Middle frontal gyrus (tissue), 1 donor: ENCODE data around the gene PTPRE.

Experiments
- DNase-seq: peaks from one replicate; pipeline ENCODE4 v3.0.0-alpha.2; 2015; ENCODE audit warnings: low spot score; ENCODE audit errors: extremely low spot score

Gene PTPRE

DNA sequence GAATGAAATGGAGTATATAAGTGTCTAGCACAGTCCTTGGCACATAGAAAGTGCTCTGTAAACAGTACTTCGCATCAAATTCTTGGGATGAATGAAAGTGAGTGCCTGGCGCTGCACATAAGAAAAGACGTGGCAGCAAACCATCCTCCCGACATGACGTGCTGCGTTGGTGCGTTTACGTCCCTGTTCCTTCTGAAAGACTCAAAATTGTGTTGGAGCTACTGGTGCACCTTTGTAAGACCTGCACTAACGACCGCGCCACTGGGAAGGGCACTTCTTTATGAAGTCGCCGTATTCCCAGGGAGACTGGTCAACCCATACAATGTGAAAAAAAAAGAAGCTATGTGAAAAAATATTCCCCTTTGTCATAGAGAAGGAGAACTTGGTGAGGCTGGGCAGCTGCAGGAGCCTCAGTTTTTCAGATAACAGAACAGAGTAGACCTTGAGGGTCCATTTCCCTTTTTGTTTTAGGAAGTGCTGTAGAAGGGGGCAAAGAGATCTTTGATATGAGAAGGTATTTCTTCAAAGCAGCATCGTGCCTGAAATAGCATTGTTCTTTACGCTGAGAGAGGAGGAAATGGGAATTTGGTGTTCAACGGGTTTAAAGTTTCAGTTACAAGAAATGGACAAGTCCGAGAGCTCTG lies 91.7 kb downstream of the PTPRE start:
- DNase-seq = no peak

DNA sequence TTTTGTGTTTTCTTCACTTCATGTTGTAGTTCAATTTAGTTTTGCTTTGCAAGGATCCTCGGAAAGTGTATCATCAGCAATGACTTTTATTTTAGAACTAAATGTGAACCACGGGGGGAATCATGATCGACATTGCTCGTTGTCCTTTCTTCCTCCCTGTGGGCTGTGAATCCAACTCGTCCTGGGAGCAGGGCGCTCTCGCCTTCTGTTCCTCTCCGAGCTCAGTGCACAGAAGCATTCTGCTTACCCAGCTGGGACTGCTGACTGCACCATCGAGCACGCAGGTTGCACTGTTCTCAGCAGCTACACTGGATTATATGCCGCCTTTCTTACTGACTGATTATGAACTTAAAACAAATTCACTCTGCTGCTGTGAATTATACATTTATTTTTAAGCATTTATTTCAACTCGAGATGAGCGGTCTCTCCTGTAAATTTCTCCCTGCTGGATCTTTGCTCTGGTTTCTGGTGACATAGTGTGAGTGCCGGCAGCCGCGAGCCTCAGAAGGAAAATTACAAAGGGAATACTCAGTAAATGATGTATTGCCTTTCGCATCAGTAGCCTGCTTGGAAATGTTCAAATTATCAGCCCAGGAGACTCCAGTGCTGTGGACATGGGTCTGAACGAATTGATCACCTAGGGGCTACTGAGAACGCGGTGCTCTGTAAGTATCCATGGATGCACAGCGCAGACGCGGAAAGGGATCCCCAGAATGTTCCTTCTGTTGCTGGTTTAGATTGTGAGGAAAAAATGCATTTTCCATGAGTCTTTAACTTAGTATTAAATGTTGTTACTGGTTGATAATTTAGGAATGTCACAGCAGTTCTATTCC lies 92.6 kb downstream of the PTPRE start:
- peak; percentile 43 for DNase-seq

DNA sequence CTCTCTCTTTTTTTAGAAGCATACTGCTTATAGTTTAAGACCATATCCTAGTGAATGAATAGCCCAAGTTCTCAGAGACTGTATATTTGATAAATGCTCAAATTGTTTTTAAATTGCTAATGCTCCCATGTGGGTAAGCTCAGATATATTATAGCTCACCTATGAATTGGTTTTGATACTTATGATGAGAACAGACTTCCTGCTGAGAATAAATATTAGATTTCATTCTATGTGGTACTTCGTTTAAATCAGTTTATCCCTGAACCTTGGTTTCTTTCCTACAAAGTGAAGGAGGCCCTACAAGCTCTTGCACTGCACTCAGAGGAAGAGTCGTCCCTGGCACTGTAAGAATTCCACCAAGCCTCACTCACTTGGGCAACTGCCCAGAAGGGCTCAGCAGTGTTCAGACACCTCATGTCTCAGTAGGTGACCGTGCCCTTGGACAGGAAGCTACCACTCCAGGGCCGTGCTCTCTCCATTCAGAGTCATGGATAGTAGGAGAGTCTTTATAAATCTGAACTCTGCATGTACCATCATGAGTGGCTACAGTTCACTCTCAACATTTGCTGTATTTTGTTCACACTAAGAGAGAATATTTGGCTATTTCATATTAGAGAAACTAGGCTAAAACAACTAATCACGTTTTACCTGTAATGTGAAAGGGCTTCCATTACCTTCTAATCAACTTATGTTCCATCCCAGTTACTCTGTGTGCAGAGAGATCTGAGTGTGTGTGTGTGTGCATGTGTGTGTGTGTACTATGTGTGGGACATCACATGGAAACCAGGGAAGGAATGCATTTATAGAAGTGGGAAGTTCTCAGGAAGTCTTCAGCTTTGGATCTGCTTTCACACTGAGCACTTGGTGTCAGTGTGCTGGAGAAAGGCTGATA lies 93.8 kb downstream of the PTPRE start:
- no peak for DNase-seq

DNA sequence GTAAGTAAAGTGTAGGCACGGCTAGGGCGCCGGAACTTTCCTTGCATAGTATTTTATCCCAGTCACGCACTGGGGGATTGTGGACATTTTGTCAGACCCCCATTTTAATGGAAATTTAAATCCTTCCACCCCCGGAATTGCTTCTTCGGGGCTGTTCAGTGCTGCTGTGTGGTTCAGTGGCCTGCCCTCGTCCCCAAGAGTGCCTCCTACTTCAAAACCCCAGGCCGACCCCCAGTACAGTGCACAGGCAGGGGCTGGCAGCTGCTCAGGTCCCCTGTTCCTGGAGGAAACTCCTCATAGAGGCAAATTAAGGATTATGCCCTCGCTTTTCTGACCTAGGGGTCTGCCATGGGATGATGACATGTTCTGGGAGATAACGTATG lies 94.5 kb downstream of the PTPRE start:
- no peak for DNase-seq

DNA sequence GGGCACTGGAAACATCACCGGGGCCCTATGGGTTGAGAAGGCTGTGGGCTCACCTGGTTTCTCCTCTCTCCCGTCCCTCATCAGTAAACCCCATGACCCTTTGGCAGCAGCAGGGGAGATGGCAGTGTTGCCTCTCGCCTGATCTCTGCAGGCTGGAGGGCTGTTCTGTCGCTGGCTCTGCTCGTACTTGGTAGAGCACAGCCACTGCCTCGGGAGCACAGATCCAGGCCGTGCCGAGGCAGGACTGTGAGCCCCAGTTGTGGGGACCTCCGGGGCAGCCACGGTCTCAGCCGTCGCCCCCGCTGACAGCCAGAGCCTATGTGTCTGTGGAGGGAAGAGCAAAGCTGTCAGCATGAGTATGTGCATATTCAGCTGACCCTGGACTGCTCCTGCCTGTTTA lies 94.9 kb downstream of the PTPRE start:
- DNase-seq = no peak

DNA sequence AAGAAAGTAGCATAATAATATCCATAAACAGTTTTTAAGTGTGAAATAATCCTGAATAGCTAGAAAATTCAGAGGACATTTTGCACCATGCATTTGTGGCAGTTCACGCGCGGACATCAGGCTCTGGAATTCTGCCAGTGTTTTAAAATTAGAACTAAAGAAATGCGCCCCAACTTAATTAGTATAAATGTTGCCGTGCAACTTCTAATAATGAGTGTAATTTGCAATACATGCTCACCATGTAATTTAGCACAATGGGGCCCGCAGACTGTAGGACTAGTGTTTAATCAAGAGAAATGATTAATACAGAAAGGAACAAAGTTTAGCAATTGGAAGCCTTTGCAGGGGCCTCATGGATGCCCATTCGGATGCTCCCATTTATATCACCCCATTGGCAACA lies 96.6 kb downstream of the PTPRE start:
- DNase-seq = no peak

DNA sequence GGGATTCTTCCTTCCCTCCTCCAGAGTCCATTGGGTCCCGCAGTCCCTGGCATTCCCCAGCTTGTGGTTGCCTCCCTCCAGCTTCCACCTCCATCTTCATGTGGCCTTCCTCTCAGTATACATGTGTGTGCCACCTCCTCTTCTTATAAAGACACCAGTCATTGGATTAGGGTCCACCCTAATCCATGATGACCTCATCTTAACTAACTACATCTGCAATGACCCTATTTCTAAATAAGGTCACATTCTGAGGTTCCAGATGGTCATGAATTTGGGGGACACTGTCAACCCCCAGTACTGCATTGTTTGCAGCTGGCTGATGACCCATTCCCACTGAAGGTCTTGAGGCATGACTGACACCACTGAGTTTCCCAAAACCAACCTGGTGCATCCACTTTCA lies 99.0 kb downstream of the PTPRE start:
- DNase-seq = no peak

DNA sequence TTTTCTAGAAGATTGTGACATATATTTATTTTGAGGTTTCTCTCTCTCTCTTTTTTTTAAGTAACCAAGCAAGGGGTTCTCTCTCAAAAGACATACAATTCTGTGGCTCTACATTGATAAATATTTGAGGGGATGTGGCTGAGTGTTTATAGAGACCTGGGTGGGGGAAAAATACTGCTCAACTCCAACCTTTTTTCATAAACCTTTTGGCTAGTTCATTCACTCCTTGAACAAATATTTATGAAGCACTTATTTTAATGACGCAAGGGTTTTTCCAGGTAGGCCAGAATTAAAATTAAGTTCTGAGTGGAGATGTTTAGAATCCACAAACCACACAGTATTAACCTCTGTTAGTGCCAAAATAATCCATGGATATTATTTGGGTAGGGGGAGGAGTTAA lies 100.2 kb downstream of the PTPRE start:
- DNase-seq = no peak

DNA sequence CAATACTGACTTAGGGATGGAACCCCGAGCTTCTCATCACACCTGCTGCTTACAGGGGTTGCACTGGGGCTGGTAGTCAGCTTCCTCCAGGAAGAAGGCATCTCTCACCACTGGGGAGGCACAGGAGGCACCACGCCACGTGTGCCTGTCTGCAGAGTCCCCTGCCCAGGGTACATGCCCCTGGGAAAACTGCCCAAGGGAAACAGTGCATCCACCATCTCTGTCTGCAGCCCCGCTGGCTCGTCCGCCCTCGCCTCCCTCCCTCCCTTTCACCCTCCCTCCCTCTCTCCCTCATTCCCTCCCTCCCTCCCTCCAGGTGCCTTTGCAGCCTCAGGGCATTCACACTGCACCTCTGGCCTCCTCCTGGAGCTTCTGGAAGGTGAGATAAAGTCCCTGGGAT lies 101.1 kb downstream of the PTPRE start:
- DNase-seq = no peak

DNA sequence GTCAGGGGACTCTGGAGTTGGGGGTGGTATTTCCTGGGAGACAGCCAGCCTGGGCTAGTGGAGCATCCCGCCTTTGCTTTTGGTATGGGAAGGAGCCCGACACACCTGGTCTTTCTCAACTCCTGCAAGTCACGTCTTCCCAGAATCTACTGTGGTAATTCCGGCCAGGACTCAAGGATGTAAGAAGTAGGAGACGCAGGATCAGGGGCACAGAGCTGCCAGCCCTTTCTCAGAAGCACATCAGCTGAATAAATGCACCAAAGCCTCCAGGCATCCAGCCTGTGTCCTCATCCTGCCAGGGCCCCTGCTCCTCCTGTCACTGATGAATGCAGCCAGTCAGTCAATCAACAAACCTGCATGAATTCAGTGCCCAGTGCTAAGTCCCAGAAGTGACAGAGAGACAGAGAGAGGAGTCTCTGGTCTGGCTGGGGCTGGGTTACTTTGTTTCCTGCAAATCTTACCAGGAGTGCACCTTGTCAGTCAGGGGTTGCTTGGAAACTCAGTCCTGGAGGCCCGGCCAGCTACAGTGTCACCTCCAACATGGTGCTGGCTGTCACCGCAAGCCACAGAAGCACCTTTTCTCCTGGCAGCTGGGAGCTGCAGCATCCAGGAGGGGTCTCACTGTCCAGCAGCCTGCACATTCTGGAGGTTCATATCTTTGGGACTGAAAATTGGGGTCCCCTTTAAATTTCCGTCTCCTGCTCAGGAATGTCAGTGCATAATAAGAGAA lies 101.8 kb downstream of the PTPRE start:
- no peak for DNase-seq

DNA sequence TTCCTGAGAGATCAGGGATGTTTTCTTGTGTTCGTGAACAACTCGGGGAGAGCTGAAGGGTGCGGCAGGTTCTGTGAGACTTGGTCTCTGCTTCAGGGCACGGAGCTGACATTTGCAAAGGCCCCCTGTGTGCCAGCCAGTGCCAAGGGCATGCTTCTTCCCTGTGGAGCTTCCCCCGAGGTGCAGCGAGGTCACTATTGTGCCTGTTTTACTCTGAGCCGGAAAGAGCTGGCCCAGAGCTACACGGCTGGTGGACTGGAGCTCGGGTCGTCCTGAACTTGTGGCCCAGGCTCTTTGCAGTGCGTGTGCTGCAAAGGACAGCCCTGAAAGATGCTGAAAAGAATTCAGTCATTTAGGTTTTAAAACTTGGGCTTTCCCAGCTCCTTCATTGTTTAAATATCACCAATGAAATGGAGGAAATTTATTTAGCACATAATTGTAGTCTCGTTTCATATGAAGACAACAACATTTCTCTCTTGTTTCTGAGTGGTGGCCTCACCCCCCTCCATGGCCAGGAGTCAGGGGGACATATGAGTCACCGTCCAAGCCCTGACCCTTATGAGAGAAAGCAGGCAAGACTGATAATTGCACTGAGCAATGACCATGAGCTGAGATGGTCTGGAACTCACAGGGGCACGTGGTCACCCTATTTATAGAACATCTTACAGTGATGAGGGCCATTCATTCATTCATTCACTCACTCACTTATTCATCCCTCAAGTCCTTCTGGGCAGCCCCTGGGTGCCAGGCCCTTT lies 102.6 kb downstream of the PTPRE start:
- no peak for DNase-seq

DNA sequence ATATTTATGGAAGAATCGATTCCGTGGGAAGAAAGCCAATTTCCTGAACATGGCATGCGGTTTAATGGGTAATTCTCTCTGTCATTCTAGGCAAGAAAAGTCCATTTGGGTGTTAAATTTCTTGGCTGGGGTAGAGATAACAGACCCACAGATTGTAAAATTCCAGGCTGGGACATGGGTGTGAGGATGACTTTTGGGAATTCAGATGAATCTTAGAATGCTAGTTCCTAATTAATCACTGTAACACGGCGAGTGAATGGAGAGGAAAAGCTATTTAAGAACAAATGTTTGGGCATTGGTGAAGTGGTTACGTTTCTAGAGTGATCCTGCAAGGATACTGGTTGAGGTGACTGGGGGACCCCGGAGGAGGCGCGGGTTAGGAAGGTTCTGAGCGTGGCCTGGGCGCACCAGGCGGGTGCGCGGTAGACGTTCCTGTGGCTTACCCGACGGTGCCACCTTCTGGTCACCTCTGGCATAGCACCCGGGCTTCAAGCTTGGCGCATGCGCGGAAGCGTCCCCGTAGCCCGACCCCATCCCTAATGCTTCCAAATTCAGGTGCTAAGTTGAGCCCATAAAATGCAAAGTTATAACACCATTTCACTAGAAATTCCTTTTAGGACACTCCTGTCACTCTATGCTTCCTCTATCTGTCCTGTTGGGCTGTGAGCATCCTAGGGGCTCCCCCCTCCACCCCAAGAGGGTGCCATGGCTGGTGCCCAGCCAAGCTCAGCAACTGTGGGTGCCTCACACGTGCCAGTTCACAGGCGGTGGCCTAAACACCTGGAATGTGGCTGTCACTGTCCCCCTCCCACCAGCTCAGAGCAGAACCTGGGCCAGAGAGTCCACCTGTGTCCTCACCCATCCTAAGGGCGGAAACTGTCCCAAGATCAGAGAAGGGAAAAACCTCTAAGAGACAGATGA lies 104.4 kb downstream of the PTPRE start:
- DNase-seq = peak; percentile 78

DNA sequence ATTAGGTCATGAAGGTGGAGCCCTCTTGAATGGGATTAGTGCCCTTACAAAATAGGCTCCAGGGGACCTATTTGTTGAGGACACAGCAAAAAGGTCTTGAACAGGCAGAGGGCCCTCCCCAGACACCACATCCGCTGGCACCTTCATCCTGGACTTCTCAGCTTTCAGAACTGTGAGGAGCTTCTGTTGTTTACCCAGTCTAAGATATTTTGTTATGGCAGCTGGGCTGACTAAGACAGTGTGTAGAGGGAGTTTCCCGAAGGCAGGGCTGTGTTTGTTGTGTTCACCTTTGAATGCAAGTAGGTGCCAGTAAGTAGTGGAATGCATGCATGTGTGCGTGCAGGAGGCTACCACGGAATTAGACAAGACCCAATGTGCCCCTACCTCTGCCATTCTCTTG lies 106.7 kb downstream of the PTPRE start:
- DNase-seq = no peak

DNA sequence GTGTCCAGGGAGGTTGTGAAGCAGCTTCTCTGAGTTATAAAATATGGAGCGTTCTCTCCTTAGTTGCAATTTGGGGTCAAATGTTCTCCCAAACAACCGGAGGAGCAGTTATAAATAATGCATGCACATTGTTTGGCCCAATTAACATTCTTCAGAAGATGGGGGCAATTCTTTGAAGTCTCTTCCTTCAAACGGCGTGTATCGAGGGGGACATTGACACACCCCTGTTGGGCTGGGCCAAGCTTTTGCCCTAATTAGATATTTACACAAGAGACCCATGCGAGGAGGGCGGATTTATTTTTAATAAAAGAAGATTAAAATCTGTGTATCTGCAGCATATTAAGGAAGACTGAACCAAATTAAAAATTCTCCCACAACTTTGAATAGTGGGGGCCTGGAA lies 107.3 kb downstream of the PTPRE start:
- no peak for DNase-seq

DNA sequence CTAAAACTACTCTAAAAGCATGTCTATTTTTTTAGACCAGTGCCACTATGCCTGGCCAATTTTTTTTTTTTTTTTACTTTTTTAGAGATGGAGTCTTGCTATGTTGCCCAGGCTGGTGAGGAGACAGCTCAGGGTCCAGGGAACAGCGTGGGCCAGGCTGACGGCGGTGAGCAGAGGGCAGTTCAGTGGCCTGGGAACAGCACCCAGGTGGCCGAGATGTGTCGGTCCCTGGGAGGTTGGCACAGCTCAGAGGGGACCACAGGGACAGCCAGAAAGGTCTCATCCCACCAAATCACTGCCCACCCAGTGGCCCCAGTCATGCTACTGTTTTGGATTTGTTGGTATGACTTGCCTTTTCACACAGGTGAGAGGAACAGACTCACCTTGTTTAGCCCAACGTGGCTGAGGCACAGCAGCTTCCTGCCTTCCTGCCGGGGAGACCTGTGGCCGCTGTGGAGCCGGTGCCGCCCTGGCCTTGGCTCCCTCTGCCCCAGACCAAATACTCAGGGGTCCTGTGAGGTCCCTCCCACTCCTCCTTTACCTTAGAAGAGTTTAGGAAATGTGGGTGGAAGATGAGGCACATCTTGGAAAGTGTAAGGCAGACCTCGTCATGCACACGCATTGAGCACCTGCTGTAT lies 109.6 kb downstream of the PTPRE start:
- DNase-seq = no peak

DNA sequence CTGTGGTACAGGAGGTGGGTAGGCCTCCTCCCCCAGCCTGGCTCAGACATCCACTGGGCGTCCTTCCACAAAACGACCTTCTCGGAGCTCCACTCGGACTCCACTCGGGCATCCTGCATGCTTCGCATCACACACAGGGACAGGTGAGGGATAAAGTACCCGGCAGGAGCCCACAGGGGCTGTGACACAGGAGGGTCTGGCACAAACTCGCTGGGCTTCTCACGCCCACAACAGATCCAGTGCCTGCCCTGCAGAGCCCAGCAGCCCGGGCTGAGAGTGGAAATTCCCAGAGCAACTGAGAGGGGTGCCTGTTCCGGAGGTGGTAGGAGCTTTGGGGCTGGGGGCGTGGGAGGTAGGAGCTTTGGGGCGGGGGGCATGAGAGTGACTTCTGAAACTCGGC lies 110.9 kb downstream of the PTPRE start:
- no peak for DNase-seq

DNA sequence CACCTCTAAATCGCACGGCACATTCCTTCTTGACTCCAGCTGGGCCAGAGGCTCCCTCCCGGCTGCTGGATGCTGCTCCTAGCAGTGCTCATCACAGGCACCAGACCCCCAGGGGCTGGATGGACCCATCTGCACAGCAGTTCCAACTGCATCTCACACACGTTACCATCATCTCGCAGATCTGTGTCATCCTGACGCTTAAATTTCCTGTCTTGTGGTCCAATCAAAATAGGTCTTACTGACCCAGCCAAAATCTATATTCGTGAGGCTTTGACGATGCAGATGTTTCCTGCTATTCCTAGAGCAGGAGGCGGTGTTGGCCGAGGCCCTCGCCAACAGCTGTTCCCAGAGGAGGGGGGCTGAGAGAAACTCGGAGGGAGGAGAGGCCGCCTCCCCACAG lies 111.3 kb downstream of the PTPRE start:
- DNase-seq = peak; percentile 37

DNA sequence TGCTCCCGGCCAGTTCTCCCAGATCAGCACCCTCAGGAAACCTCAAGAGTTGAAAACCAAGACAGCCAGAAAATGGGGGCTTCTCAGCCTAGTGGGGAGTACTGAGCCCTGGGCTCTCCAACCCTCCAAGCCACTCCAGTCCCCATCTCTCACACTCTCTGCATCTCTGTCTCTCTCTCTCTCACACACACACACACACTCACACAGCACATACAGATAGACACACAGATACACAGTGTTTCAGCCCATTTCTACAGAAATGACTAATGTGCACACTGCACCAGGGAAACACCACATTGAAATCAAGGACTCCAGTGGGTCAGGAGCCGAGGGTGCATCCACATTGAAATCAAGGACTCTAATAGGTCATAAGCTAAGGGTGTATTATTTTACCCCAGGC lies 111.8 kb downstream of the PTPRE start:
- DNase-seq = no peak
